Colonic mucosa (tissue), 4 donors: Measurements from ENCODE around the gene DISC1. TPM values are rescaled to one million over a fixed set of nuclear protein-coding genes. Genes with fewer than 3 reads are reported as not detected.

Source experiments
- DNase-seq: peaks from one replicate; pipeline ENCODE4 v3.0.0-alpha.2; 2020
- H3K27ac ChIP-seq: fragments of 200-600 bp; one replicate; pipeline ENCODE4 v1.8.0; 2021
- H3K27me3 ChIP-seq: fragments of 200-600 bp; one replicate; pipeline ENCODE4 v1.8.0; 2021
- H3K36me3 ChIP-seq: fragments of 200-600 bp; one replicate; pipeline ENCODE4 v1.8.0; 2021
- H3K4me1 ChIP-seq: fragments of 200-600 bp; one replicate; pipeline ENCODE4 v1.8.0; 2021; ENCODE audit warnings: mild to moderate bottlenecking
- H3K4me3 ChIP-seq: fragments of 200-600 bp; one replicate; pipeline ENCODE4 v1.8.0; 2021
- H3K9ac ChIP-seq, 2 donors: one replicate each; pipeline ENCODE4 v1.7.0; 2013; ENCODE audit warnings: control low read depth in 2 of 2, low read depth in 2 of 2, low read length in 2 of 2
- H3K9me3 ChIP-seq: fragments of 200-600 bp; one replicate; pipeline ENCODE4 v1.8.0; 2021
- CTCF ChIP-seq: fragments of 200-600 bp; IDR thresholded peaks from one replicate; pipeline ENCODE4 v1.8.0; 2022; ENCODE audit warnings: antibody characterized with exemption, mild to moderate bottlenecking
- intact Hi-C: fragments of 100-400 bp; cut with DNase I; formaldehyde crosslinking; loops from one replicate; pipeline ENCODE4 v1.14.1; 2022
- total RNA-seq, 2 donors: library from RNA; stranded (reverse); fragmentation: NEBNext Ultra II Directional in 1 of 2; extraction: Animal tissue kit (Norgen Biotek cat#: 25700) in 1 of 2; gene quantifications; one replicate each; pipeline ENCODE4 v1.2.1, GENCODE V29; 2021
- donor health status: healthy.
- donor health status: DM: no; HTN: no; CAD: no.
- donor health status: DM: no; HTN: no; CAD: no.

DISC1 gene
- total RNA-seq, 2 donors from 2014 or later, result 3.4 to 5.3 TPM

- intact Hi-C loops, result no loop called here
- Histone ChIP-seq H3K27me3 (no peaks in the 10 kb centered on the region), H3K9ac (no peak overlapping the region), H3K9me3 (no peaks in the 10 kb centered on the region), H3K27ac (no peak overlapping the region), H3K36me3 (no peaks in the 10 kb centered on the region), H3K4me3 (no peak overlapping the region), H3K4me1 (no peaks in the 10 kb centered on the region)
- TF ChIP-seq CTCF, result no peak
- DNase-seq, result no peak
Measured at GRCh38 chr1:231872461-231872910, 245.9 kb downstream of the DISC1 start.

GRCh38 chr1:231878737-231879136, 252.1 kb downstream of the DISC1 start:
- no peaks in the 10 kb centered on the region for H3K36me3 ChIP-seq
- intact Hi-C loops, result no loop called here
- no peaks in the 10 kb centered on the region for H3K27me3 ChIP-seq
- no peak overlapping the region for H3K27ac ChIP-seq
- TF ChIP-seq CTCF, result no peak
- no peaks in the 10 kb centered on the region for H3K9me3 ChIP-seq
- no peak overlapping the region for H3K9ac ChIP-seq
- no peak for DNase-seq
- no peak overlapping the region for H3K4me3 ChIP-seq
- no peaks in the 10 kb centered on the region for H3K4me1 ChIP-seq

GRCh38 chr1:231879296-231879695, 252.7 kb downstream of the DISC1 start:
- TF ChIP-seq CTCF, result no peak
- intact Hi-C loops, result no loop called here
- Histone ChIP-seq H3K27me3 (no peaks in the 10 kb centered on the region), H3K27ac (no peak overlapping the region), H3K9me3 (no peaks in the 10 kb centered on the region), H3K4me1 (no peaks in the 10 kb centered on the region), H3K36me3 (no peaks in the 10 kb centered on the region), H3K9ac (no peak overlapping the region), H3K4me3 (no peak overlapping the region)
- DNase-seq, result no peak

GRCh38 chr1:231882333-231882732, 255.7 kb downstream of the DISC1 start:
- no peaks in the 10 kb centered on the region for H3K9me3 ChIP-seq
- DNase-seq, result no peak
- no peak overlapping the region for H3K27ac ChIP-seq
- intact Hi-C loops, result no loop called here
- H3K9ac ChIP-seq, result no peak overlapping the region
- no peaks in the 10 kb centered on the region for H3K27me3 ChIP-seq
- TF ChIP-seq CTCF, result no peak
- H3K4me3 ChIP-seq, result no peak overlapping the region
- H3K4me1 ChIP-seq, result no peaks in the 10 kb centered on the region
- no peaks in the 10 kb centered on the region for H3K36me3 ChIP-seq

GRCh38 chr1:231882790-231883189, 256.2 kb downstream of the DISC1 start:
- no peak for DNase-seq
- Histone ChIP-seq H3K4me1 (no peaks in the 10 kb centered on the region), H3K9ac (no peak overlapping the region), H3K4me3 (no peak overlapping the region), H3K27me3 (no peaks in the 10 kb centered on the region), H3K27ac (no peak overlapping the region), H3K9me3 (no peaks in the 10 kb centered on the region), H3K36me3 (no peaks in the 10 kb centered on the region)
- TF ChIP-seq CTCF, result no peak
- intact Hi-C loops, result no loop called here

- DNase-seq, result no peak
- Histone ChIP-seq H3K9me3 (no peaks in the 10 kb centered on the region), H3K27me3 (no peaks in the 10 kb centered on the region), H3K36me3 (no peaks in the 10 kb centered on the region), H3K27ac (no peak overlapping the region), H3K4me1 (no peaks in the 10 kb centered on the region), H3K4me3 (no peak overlapping the region), H3K9ac (no peak overlapping the region)
- intact Hi-C loops, result no loop called here
- TF ChIP-seq CTCF, result no peak
Measured at GRCh38 chr1:231883382-231883781, 256.8 kb downstream of the DISC1 start.
